HG02588 (cell line): ENCODE data around the gene TNN.
"Not testable (repeated sequence)": the region's sequence is repeated elsewhere in the genome, so short reads cannot be mapped to it uniquely, and the experiment has no call there.

ENCODE experiments used
- ATAC-seq: cut with Tn5 transposase; IDR thresholded peaks from one replicate; pipeline ENCODE4 v1.9.1; 2021; ENCODE audit warnings: mild to moderate bottlenecking, moderate library complexity; ENCODE audit not compliant: unreplicated experiment

The TNN gene

GRCh38 chr1:175067362-175068106, at the start of gene TNN:
TNN (plus strand) TSS chr1:175067833; CDS start chr1:175077419, 9,586 bp downstream.
- no peak for ATAC-seq

GRCh38 chr1:175019524-175019923, 48.1 kb upstream of the TNN start:
- ATAC-seq = no peak

GRCh38 chr1:175023043-175023921, 44.4 kb upstream of the TNN start, which contains the start of gene MRPS14:
MRPS14 (minus strand) TSS chr1:175023425; CDS start chr1:175023408, 17 bp downstream.
- peak; percentile 94 for ATAC-seq

GRCh38 chr1:175023922-175024242, 43.8 kb upstream of the TNN start:
- ATAC-seq = not testable (repeated sequence)

- no peak for ATAC-seq
Observed at GRCh38 chr1:175024773-175025172, 42.9 kb upstream of the TNN start.

GRCh38 chr1:175033953-175034352, 33.7 kb upstream of the TNN start:
- no peak for ATAC-seq

GRCh38 chr1:175034775-175035174, 32.9 kb upstream of the TNN start:
- ATAC-seq = no peak

- ATAC-seq = no peak
Observed at GRCh38 chr1:175035865-175036264, 31.8 kb upstream of the TNN start.

GRCh38 chr1:175036476-175036875, 31.2 kb upstream of the TNN start:
- ATAC-seq = no peak

- ATAC-seq = no peak
Observed at GRCh38 chr1:175037416-175037815, 30.2 kb upstream of the TNN start.

- no peak for ATAC-seq
Observed at GRCh38 chr1:175040324-175040879, 27.2 kb upstream of the TNN start.

- no peak for ATAC-seq
Observed at GRCh38 chr1:175042650-175043049, 25.0 kb upstream of the TNN start.

GRCh38 chr1:175043824-175044223, 23.8 kb upstream of the TNN start:
- no peak for ATAC-seq

GRCh38 chr1:175044591-175044990, 23.0 kb upstream of the TNN start:
- not testable (repeated sequence) for ATAC-seq

GRCh38 chr1:175045097-175045496, 22.5 kb upstream of the TNN start:
- ATAC-seq = no peak

GRCh38 chr1:175045519-175045918, 22.1 kb upstream of the TNN start:
- ATAC-seq = no peak

GRCh38 chr1:175050992-175051391, 16.6 kb upstream of the TNN start:
- no peak for ATAC-seq

GRCh38 chr1:175054736-175055135, 12.9 kb upstream of the TNN start:
- ATAC-seq = no peak

GRCh38 chr1:175062339-175062738, 5.3 kb upstream of the TNN start:
- no peak for ATAC-seq

- ATAC-seq = no peak
Observed at GRCh38 chr1:175062858-175063257, 4.8 kb upstream of the TNN start.

- no peak for ATAC-seq
Observed at GRCh38 chr1:175070818-175071217, 3.2 kb downstream of the TNN start.
